Stimulated activated naive CD4-positive, alpha-beta T cell treated with Interleukin-2 at 50 U/mL for 16 hours (primary cell): ENCODE measurements around the gene DNAJB8.

Experiments
- DNase-seq: peaks from one replicate; lab custom pipeline; 2025; lab: John Stamatoyannopoulos, UW

DNAJB8 gene

DNA sequence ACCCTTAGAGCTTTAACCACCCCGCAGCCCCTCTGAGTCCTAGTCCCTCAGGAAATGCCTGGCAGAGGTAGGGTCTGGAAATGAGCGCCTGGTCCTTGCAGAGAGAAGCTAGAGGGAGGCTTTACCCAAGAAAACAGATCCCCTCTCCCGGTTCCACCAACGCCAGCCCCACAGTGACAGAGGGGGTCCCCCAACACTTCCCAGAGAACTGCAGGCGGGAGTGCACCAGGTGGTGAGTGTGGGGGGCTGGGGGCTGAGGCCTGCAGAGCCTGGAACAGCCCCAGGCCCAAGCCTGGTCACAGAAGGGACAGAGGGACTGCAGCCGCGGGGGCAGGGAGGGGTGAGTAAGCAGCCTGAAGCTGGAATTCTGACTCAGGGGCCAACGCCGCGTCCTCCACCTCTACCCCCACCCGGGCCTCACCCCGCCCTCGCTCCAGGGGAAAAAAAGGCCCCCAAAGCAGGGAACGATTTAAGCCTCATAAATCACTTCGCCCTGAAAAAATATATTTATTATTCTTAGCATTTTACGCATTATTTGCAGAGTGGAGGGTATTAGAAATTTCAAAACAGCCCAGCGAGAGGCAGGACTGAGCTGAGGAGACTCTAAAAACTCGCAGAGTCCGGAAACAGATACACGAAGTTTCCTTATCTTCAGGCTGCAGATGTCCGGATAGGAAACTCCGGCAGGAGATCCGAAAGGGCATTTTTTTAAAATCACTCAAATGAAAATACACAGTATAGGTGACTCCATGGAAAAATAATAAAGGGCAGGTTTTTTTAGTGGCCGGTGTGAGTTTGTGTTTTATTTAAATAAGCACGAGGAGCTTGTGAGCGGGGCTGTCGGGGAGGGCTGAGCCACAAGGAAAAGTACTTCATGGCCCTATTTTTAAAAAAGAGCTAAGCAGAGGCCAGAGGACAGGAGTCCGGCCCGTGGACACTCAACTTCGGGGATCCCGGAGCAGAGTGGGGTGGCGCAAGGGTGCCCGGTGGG, 16.3 kb upstream of the DNAJB8 start:
- DNase-seq = no peak

- no peak for DNase-seq
These were observed 15.5 kb upstream of the DNAJB8 start for GRCh38 chr3:128482175-128482574.

GRCh38 chr3:128481438-128481942, 14.8 kb upstream of the DNAJB8 start:
- no peak for DNase-seq

- no peak for DNase-seq
These were observed 14.2 kb upstream of the DNAJB8 start for GRCh38 chr3:128480717-128481437.

DNA sequence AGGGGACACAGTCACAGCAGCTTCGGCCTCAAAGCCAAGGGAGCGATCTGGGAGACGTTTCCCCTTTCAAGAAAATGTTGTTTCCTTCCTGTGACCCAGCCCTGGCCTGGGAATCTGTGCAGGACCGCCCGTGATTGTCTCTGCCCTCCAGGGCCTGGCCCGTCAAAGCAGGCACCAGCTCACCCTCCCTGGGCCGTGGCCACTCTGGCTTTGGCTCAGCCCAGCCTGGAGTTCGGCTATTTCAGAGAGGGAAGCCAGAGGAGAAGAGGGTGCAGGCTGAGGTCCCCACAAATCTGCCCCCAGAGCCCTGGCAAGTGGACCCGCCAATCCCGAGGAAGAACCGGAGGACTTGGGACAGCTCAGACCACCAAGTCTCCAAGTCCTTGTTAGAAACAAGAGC, 13.6 kb upstream of the DNAJB8 start:
- DNase-seq = no peak

- DNase-seq = no peak
These were observed 12.9 kb upstream of the DNAJB8 start for GRCh38 chr3:128479558-128480086.

DNA sequence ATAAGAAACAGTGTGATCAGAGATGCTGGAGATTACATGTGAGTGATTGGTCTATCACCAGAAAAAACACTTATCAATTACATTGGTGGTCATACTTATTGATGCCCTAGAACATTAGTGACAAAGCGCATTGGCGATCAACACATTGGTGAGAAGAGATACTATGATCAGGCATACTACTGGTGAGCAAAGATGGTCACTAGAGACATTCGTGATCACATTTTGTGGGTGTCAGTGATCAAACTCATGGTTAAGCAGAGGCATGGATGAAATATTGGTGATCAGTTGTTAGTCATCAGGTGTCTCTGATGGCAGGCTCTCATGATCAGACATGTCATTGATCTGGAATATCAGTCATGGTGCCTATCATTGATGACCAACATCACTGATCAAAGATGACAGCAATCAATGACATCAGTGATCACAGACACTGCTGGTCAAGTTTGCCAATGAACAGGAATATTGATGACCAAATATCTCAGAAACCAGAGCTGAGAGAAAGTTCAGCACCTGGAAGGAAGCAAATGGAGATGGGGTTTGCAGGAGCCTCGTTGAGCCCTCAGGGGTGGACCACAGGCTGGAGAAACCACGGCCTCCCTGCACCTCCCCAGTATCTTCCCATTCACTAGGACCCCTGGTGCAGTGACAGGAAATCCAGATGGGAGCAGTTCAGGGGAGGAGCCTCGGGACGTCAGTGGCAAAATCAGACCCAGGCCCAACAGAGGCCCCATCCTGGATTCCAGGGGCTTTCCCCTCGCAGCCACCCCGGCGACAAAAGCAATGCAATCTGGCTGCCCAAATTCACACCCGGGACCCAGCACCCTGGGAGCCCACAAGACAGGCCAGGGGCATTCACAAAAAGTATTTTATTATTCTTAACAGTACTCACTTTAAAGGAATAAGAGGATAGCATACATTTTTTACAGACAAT, 12.2 kb upstream of the DNAJB8 start:
- DNase-seq = no peak

DNA sequence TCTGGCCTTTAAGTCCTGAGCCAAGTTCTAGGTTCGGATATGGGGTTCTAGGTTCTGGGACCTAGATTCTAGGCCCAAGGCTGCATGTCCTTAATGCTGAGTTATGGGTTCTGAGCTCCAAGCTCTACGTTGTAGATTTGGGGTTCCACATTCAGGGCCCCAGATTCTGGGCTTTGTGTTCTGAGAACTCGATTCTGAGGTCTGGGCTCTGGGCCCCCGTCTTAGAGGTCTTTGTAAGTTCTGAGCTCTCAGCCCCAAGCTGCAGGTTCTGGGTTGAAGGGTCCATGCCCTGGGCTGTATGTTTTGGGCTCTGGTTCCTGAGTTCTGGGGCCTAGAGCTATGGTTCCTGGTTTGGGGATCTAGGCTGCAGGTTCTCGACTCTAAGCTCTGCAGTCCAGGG, 10.0 kb upstream of the DNAJB8 start:
- no peak for DNase-seq

DNA sequence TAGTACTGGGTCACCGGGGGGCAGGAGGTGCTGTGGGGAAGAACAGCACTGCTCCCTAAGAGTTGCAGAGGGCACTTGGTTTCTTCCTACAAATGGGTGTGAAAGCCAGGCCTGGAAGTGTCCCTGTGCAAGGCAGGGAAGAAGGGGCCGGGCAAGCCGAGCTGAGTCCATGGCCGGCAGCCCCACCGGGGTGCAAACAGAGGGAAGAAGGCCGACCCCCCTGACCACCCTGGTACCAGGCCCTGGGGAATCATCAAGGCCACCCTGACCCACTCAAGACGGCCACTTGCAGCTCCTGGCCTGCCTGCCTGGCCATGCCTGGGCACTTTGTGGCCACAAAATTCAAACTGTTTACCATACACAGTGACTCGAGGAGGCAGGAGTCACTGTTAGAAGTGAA, 8.7 kb upstream of the DNAJB8 start:
- no peak for DNase-seq

GRCh38 chr3:128473737-128474136, 7.0 kb upstream of the DNAJB8 start:
- DNase-seq = no peak

DNA sequence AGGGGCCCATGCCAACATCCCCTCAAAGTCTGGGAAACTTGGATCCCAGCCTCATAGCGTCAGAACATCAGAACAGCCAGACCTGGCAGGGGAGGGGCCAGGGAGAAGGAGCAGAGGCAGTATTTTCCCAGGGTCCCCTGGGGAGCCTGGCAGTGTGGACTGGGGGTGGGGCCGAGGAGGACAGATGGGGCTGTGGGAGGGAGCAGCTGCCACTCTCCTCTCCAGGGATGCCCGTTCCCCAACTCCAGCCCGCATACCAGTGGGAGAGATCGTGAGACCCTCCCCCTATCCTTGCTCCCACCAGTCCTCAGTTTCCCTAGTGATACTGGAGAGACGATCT, 6.5 kb upstream of the DNAJB8 start:
- DNase-seq = no peak

DNA sequence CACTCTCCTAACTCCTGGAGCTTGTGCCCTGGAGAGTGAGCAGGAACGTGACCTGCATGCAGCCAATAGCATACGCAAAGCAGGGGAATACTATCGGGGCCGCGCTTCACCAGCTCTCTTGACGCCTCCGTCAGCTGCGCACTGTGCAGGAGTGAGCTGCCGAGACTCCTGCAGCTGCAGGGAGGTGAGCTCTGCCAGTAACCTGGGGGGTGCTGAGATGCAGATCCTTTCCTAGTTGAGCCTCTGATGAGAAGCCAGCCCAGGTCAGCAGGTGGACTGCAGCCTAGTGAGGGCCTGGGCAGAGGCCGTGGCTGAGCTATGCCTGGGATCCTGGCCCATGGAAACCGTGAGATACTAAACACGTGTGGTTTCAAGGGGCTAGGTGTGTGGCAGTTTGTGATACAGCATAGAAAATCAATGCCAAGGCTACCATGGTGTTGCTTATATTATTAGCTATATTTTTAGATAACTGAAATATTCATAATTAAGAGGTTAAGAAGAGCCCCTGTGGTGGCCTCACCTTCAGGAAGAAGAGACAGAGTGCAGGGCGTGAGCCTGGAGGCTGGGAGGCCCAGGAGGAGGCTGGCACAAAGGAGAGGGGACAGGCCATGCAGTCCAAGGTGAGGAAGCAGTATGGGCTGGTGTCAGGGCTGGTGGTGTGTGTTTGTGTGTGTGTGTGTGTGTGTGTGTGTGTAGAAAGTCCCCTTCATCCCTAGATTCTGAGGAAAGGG, 5.9 kb upstream of the DNAJB8 start:
- no peak for DNase-seq

GRCh38 chr3:128471720-128472119, 5.0 kb upstream of the DNAJB8 start:
- DNase-seq = no peak

DNA sequence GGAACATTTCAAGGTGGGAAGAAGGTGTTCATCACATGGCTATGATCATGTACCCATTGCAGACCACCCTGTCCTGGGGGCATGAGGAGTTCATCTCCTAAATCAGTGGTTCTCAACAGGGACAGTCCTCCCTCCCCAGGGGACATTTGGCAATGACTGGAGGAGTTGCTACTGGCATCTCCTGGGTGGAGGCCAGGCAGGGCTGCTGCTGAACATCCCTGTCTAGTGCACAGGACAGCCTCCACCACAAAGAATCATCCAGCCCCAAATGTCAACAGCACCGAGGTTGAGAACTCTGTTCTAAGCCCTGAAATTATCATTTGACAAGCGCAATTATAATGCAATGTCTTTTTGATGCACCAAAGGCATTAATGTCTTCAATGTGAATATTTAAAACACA, 4.4 kb upstream of the DNAJB8 start:
- DNase-seq = no peak

DNA sequence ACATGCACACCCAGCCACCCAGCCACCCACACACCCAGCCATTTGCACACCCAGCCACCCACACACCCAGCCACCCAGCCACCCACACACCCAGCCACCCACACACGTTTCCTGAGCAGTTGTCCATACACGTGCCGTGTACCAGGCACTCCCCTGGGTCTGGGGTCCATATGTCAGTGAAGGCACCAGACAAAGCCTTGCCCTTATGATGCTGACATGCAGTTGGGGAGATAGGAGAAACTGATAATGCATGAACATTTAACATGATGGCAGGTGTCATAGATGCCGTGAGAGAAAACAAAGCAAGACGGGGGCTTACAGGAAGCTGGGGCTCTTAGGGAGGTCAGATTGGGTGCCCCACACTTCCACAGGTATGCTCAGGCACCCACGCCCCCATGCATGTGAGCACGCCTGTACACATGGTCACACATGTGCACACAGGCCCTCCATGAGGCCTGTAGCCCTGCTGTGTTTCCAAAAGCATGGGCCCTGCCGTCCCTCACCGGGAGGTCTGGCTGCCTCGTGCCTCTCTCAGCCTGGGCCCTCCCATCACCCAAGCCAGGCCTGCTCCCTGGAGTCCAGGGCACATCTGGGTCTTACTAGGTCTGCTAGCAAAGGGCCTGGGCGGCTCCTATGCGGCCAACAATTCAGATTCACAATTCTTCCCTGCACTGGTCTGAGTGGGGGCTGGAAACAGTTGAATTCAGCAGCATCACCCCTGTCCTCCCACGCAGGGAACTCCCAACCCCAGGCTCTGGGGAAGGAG, 3.6 kb upstream of the DNAJB8 start:
- DNase-seq = no peak

- no peak for DNase-seq
These were observed 2.9 kb upstream of the DNAJB8 start for GRCh38 chr3:128469556-128469955.

GRCh38 chr3:128468791-128469527, 2.3 kb upstream of the DNAJB8 start:
- no peak for DNase-seq

DNA sequence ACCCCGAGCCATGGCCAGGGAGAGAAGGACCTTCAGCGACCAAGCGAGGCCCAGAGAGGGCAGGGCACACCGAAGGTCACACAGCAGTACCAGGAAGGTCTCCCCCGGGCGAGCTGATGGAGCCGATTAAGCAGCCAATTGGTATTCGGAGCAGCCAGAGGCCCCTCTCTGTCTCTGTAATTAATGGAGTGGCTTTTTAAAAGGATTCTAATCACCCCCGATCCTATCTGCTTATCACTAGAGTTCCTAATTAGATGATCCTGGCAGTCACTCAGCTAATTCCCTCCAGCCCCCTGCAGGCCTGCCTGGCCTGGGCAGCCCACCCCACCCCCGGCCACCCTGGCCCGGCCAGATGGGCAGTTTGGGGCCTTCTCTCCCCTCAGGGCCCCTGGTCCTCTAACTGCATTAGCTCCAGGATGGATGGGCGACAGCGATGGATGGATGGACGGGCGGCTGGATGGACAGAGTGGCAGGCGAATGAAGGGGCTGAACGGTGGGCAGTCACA, 1.6 kb upstream of the DNAJB8 start:
- DNase-seq = no peak

- DNase-seq = no peak
These were observed 2.0 kb downstream of the DNAJB8 start for GRCh38 chr3:128464702-128465101.
